HepG2 (cell line): Measurements from ENCODE around the gene TXNRD2. TPM values are rescaled to one million over a fixed set of nuclear protein-coding genes. Genes with fewer than 3 reads are reported as not detected.

Source experiments
- ATAC-seq: fragments of 200-7000 bp; cut with Tn5 transposase; 3 replicates; pipeline ENCODE4 v1.9.1; 2020; ENCODE audit warnings: mild to moderate bottlenecking, moderate library complexity
- BruUV-seq: library from RNA; stranded (reverse); fragments of 400-500 nt; replicated peaks from 2 replicates; lab custom pipeline; 2021; lab: Mats Ljungman, UMichigan
- CTCF ChIA-PET: fragments of 300-600 bp; formaldehyde crosslinking; extraction: SDS; loops from one replicate; lab custom pipeline; 2021; ENCODE audit warnings: low total read pairs, inconsistent platforms, low intra/inter-chr PET ratio; lab: Yijun Ruan, JAX
- POLR2A ChIA-PET: fragments of 350-600 bp; sonication (Branson Sonifier 250); formaldehyde crosslinking; loops from one replicate; lab custom pipeline; 2020; ENCODE audit warnings: antibody characterized with exemption, inconsistent platforms; lab: Yijun Ruan, JAX
- DNase-seq: peaks from one replicate; pipeline ENCODE4 v3.0.0-alpha.2; 2015; ENCODE audit warnings: low spot score
- FAIRE-seq: peaks from 3 replicates; lab custom pipeline; 2011; peaks lifted over from hg19 to GRCh38; lab: Jason Lieb, UNC
- H2AFZ ChIP-seq: one replicate; pipeline ENCODE4 v1.6.1; 2011; ENCODE audit warnings: low read length, inconsistent platforms
- H3K27ac ChIP-seq: fragments of 300-600 bp; 3 replicates; pipeline ENCODE4 v1.8.0; 2011; ENCODE audit warnings: mixed run types, mild to moderate bottlenecking, mixed read lengths, low read length, inconsistent platforms; ENCODE audit not compliant: insufficient read depth; ENCODE audit errors: extremely low read length
- H3K27me3 ChIP-seq, 2 experiments: fragments of 200-600 bp in 1 of 2; 2 replicates in 1 of 2; 3 replicates in 1 of 2; pipeline versions ENCODE4 v1.6.0 to v1.8.0; 2011; ENCODE audit warnings: low read length in 2 of 2, mild to moderate bottlenecking in 2 of 2, moderate library complexity in 2 of 2, inconsistent platforms in 1 of 2; ENCODE audit not compliant: insufficient read depth in 2 of 2, control insufficient read depth in 1 of 2
- H3K36me3 ChIP-seq, 2 experiments: fragments of 200-600 bp in 1 of 2; replicated peaks in 1 of 2; 2 replicates in 1 of 2; 3 replicates in 1 of 2; pipeline versions ENCODE4 v1.5.1 to v1.8.0; 2011; ENCODE audit warnings: low read length in 2 of 2, inconsistent platforms in 1 of 2; ENCODE audit not compliant: insufficient read depth in 2 of 2, control insufficient read depth in 1 of 2
- H3K4me1 ChIP-seq: 2 replicates; pipeline ENCODE4 v1.5.1; 2012; ENCODE audit warnings: low read length, inconsistent platforms; ENCODE audit not compliant: insufficient read depth
- H3K4me2 ChIP-seq: 2 replicates; pipeline ENCODE4 v1.6.0; 2011; ENCODE audit warnings: low read depth, low read length, inconsistent platforms
- H3K4me3 ChIP-seq, 3 experiments: fragments of 200-600 bp in 1 of 3; sonication (generic), shearing (Covaris generic) in 1 of 3; replicated peaks in 1 of 3; 2 replicates each; pipeline ENCODE4 v1.5.1; 2011 to 2016; ENCODE audit warnings: low read length in 3 of 3, inconsistent platforms in 2 of 3, low read depth in 2 of 3, mild to moderate bottlenecking in 2 of 3, control low read depth in 1 of 3, mixed read lengths in 1 of 3; ENCODE audit not compliant: insufficient read depth in 1 of 3
- H3K79me2 ChIP-seq: one replicate; pipeline ENCODE4 v1.6.1; 2011; ENCODE audit warnings: low read length, inconsistent platforms; ENCODE audit not compliant: insufficient read depth
- H3K9ac ChIP-seq: 2 replicates; pipeline ENCODE4 v1.6.0; 2011; ENCODE audit warnings: mild to moderate bottlenecking, low read depth, low read length, inconsistent platforms; ENCODE audit not compliant: insufficient read depth
- H3K9me3 ChIP-seq: 2 replicates; pipeline ENCODE4 v1.5.1; 2012; ENCODE audit warnings: mild to moderate bottlenecking, low read length
- H4K20me1 ChIP-seq: 2 replicates; pipeline ENCODE4 v1.6.0; 2011; ENCODE audit warnings: inconsistent platforms, mild to moderate bottlenecking, low read length, moderate library complexity; ENCODE audit not compliant: insufficient read depth
- BRD4 ChIP-seq: sonication (generic); formaldehyde crosslinking; IDR thresholded peaks from 2 replicates; pipeline ENCODE4 v1.4.0; 2020; ENCODE audit warnings: missing genetic modification reagents
- FOXK1 ChIP-seq: sonication (generic); formaldehyde crosslinking; IDR thresholded peaks from 2 replicates; pipeline ENCODE4 v1.4.0; 2020; ENCODE audit warnings: low read depth, missing genetic modification reagents, borderline replicate concordance
- RFXANK ChIP-seq: IDR thresholded peaks from 2 replicates; pipeline ENCODE4 v1.6.1; 2016
- RXRB ChIP-seq: IDR thresholded peaks from 2 replicates; pipeline ENCODE4 v1.6.1; 2016; ENCODE audit warnings: borderline replicate concordance, missing genetic modification reagents, missing compliant biosample characterization
- SP1 ChIP-seq, 2 experiments: fragments of 450-650 bp in 1 of 2; sonication (generic) in 1 of 2; formaldehyde crosslinking in 1 of 2; IDR thresholded peaks; 2 replicates each; pipeline versions ENCODE4 v1.4.0 to v1.6.1; 2016 to 2020; ENCODE audit warnings: missing genetic modification reagents in 1 of 2
- SRF ChIP-seq: IDR thresholded peaks from 2 replicates; pipeline ENCODE4 v1.6.1; 2011; ENCODE audit warnings: mild to moderate bottlenecking, low read depth, low read length, moderate library complexity
- TARDBP ChIP-seq: sonication (generic); formaldehyde crosslinking; IDR thresholded peaks from 2 replicates; pipeline ENCODE4 v1.8.0; 2022; ENCODE audit warnings: mild to moderate bottlenecking, missing genetic modification reagents
- ZNF12 ChIP-seq: sonication (generic); formaldehyde crosslinking; IDR thresholded peaks from 2 replicates; pipeline ENCODE4 v1.5.0; 2020; ENCODE audit warnings: missing genetic modification reagents
- WGBS: methylation state at CpG from one replicate; pipeline ENCODE4 v1.1.6; 2017; ENCODE audit warnings: low lambda C conversion rate; 5-methylcytosine and 5-hydroxymethylcytosine counted together
- in situ Hi-C: cut with HindIII; loops from 2 replicates; pipeline ENCODE4 v1.10.0; 2017; ENCODE audit warnings: low pct_unique_long_range_greater_than_20kb; ENCODE audit not compliant: extremely low pct_ligation_motif_present
- intact Hi-C: fragments of 100-400 bp; cut with micrococcal nuclease; formaldehyde crosslinking; loops from one replicate; pipeline ENCODE4 v1.10.0; 2022; ENCODE audit not compliant: unreplicated experiment
- polyA plus RNA-seq, 8 experiments: library from polyadenylated mRNA; depleted of rRNA in 3 of 8; stranded (reverse) in 7 of 8; unstranded in 1 of 8; fragments of >200 nt; fragmentation: Illumina TruSeq in 4 of 8; extraction: Trizol in 4 of 8; gene quantifications; 2 replicates each; pipeline versions ENCODE4 v1.2.1 to v1.2.3, GENCODE V29; 2011 to 2016; ENCODE audit warnings: low read depth in 4 of 8, missing spikeins in 1 of 8, mixed read lengths in 1 of 8; ENCODE audit not compliant: insufficient read depth in 1 of 8
- total RNA-seq, 5 experiments: library from RNA; depleted of rRNA; stranded (reverse); fragments of >200 nt; fragmentation: Illumina TruSeq; extraction: Trizol; gene quantifications; 2 replicates each; pipeline ENCODE4 v1.2.3, GENCODE V29; 2016; ENCODE audit warnings: low read depth in 1 of 5
- TF ChIP-seq, protein P1 (sequence below): sonication (generic); formaldehyde crosslinking; IDR thresholded peaks from 2 replicates; pipeline ENCODE4 v1.8.1; 2023; ENCODE audit warnings: mild to moderate bottlenecking, inconsistent platforms, moderate library complexity, missing genetic modification reagents, borderline replicate concordance
- TF ChIP-seq, protein P2 (sequence below): fragments of 450-650 bp; IDR thresholded peaks from 2 replicates; pipeline ENCODE4 v1.6.1; 2017; ENCODE audit warnings: mild to moderate bottlenecking
- TF ChIP-seq, protein P3 (sequence below): sonication (generic); formaldehyde crosslinking; IDR thresholded peaks from 2 replicates; pipeline ENCODE4 v1.4.0; 2020; ENCODE audit warnings: missing genetic modification reagents
- TF ChIP-seq, protein P4 (sequence below): sonication (generic); formaldehyde crosslinking; IDR thresholded peaks from 2 replicates; pipeline ENCODE4 v1.8.0; 2022; ENCODE audit warnings: missing genetic modification reagents, mild to moderate bottlenecking, borderline replicate concordance
- TF ChIP-seq, protein P5 (sequence below): sonication (generic); formaldehyde crosslinking; IDR thresholded peaks from 2 replicates; pipeline ENCODE4 v1.4.0; 2020; ENCODE audit warnings: missing genetic modification reagents, borderline replicate concordance

Gene TXNRD2
- total and polyA plus RNA-seq, 2 of the 13 experiments (the other 11 are each of a cell fraction or from before 2014, with no cell fraction given): 17.5 to 18.6 TPM

DNA sequence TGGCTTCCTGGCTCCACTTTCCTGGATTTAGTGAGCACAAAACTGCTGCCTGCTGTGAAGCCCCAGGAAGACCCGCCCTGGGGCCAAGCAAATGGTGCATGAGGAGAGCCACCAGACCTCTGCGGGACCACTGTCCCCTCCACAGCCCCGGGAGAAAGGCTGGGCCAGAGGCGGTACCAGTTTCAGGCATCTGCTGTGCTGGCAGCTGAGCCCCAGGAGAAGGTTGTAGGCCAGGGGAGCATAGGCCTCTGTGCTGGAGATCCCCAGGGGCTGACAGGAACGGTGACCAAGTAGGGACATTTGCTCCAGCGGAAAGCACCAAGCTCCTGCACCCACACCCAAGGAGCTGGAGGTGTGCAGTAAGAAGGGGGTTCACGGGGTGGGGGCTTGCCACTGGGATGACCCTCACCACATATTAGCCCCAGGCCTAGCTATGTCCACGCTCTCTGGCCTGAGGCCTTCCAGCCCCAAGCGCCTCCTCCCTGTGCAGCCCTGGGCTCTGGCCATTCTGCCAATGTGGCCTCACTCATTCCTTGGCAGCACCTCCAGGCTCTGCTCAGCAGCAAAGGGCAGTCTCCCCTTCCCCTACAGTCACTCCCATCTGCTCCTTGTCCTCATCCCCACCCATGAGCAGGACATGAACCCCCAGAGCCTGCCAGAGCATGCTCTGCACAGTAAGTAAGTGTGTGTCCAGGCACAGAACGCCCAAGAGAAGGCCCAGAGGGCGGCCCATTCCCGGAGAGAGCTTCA, 24.1 kb downstream of the TXNRD2 start:
- Histone ChIP-seq H3K36me3 (peaks cover 21 to 55% of the 10 kb centered on the region in 2 experiments; a peak in 4 of 5 replicates), H3K27ac (no peak overlapping the region), H3K4me1 (no peaks in the 10 kb centered on the region), H4K20me1 (no peaks in the 10 kb centered on the region), H3K4me3 (no peak overlapping the region), H3K9me3 (0 out of 2 replicates have a peak, but pooled peaks cover 4% of the 10 kb centered on the region), H3K4me2 (no peak overlapping the region), H3K79me2 (no peaks in the 10 kb centered on the region), H2AFZ (no peak overlapping the region), H3K27me3 (no peaks in the 10 kb centered on the region), H3K9ac (no peak overlapping the region)
- FAIRE-seq (no peak), ATAC-seq (no peak), DNase-seq (no peak)
- CTCF ChIA-PET: no interaction called here
- in situ Hi-C loops: loop anchor here (10.0 kb wide), 1 partner anchor 163 kb away; no protein-coding TSS in a partner anchor
- BruUV-seq: no TSS peak
- POLR2A ChIA-PET: no interaction called here
- 100% methylated on average over 6 of the region's 12 CpGs for WGBS
- intact Hi-C loops: no loop called here
- TF ChIP-seq, protein P1, sequence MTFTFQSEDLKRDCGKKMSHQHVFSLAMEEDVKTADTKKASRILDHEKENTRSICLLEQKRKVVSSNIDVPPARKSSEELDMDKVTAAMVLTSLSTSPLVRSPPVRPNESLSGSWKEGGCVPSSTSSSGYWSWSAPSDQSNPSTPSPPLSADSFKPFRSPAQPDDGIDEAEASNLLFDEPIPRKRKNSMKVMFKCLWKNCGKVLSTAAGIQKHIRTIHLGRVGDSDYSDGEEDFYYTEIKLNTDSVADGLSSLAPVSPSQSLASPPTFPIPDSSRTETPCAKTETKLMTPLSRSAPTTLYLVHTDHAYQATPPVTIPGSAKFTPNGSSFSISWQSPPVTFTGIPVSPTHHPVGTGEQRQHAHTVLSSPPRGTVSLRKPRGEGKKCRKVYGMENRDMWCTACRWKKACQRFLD (CRISPR knock-in tag): no peak
- no peak for TF ChIP-seq RXRB (CRISPR knock-in tag)
- TF ChIP-seq BRD4 (CRISPR knock-in tag): no peak
- TF ChIP-seq, protein P2, sequence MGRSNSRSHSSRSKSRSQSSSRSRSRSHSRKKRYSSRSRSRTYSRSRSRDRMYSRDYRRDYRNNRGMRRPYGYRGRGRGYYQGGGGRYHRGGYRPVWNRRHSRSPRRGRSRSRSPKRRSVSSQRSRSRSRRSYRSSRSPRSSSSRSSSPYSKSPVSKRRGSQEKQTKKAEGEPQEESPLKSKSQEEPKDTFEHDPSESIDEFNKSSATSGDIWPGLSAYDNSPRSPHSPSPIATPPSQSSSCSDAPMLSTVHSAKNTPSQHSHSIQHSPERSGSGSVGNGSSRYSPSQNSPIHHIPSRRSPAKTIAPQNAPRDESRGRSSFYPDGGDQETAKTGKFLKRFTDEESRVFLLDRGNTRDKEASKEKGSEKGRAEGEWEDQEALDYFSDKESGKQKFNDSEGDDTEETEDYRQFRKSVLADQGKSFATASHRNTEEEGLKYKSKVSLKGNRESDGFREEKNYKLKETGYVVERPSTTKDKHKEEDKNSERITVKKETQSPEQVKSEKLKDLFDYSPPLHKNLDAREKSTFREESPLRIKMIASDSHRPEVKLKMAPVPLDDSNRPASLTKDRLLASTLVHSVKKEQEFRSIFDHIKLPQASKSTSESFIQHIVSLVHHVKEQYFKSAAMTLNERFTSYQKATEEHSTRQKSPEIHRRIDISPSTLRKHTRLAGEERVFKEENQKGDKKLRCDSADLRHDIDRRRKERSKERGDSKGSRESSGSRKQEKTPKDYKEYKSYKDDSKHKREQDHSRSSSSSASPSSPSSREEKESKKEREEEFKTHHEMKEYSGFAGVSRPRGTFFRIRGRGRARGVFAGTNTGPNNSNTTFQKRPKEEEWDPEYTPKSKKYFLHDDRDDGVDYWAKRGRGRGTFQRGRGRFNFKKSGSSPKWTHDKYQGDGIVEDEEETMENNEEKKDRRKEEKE: no peak
- TF ChIP-seq SRF: no peak
- TF ChIP-seq RFXANK (CRISPR knock-in tag): no peak
- TF ChIP-seq, protein P3, sequence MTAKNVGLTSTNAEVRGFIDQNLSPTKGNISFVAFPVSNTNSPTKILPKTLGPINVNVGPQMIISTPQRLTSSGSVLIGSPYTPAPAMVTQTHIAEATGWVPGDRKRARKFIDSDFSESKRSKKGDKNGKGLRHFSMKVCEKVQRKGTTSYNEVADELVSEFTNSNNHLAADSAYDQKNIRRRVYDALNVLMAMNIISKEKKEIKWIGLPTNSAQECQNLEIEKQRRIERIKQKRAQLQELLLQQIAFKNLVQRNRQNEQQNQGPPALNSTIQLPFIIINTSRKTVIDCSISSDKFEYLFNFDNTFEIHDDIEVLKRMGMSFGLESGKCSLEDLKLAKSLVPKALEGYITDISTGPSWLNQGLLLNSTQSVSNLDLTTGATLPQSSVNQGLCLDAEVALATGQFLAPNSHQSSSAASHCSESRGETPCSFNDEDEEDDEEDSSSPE (CRISPR knock-in tag): no peak
- TF ChIP-seq SP1 (IDR thresholded peaks at IDR 0.05): no peak
- no peak for TF ChIP-seq SP1 (CRISPR knock-in tag; IDR thresholded peaks at IDR 0.05)
- TF ChIP-seq, protein P4, sequence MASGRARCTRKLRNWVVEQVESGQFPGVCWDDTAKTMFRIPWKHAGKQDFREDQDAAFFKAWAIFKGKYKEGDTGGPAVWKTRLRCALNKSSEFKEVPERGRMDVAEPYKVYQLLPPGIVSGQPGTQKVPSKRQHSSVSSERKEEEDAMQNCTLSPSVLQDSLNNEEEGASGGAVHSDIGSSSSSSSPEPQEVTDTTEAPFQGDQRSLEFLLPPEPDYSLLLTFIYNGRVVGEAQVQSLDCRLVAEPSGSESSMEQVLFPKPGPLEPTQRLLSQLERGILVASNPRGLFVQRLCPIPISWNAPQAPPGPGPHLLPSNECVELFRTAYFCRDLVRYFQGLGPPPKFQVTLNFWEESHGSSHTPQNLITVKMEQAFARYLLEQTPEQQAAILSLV (CRISPR knock-in tag): no peak
- TF ChIP-seq, protein P5, sequence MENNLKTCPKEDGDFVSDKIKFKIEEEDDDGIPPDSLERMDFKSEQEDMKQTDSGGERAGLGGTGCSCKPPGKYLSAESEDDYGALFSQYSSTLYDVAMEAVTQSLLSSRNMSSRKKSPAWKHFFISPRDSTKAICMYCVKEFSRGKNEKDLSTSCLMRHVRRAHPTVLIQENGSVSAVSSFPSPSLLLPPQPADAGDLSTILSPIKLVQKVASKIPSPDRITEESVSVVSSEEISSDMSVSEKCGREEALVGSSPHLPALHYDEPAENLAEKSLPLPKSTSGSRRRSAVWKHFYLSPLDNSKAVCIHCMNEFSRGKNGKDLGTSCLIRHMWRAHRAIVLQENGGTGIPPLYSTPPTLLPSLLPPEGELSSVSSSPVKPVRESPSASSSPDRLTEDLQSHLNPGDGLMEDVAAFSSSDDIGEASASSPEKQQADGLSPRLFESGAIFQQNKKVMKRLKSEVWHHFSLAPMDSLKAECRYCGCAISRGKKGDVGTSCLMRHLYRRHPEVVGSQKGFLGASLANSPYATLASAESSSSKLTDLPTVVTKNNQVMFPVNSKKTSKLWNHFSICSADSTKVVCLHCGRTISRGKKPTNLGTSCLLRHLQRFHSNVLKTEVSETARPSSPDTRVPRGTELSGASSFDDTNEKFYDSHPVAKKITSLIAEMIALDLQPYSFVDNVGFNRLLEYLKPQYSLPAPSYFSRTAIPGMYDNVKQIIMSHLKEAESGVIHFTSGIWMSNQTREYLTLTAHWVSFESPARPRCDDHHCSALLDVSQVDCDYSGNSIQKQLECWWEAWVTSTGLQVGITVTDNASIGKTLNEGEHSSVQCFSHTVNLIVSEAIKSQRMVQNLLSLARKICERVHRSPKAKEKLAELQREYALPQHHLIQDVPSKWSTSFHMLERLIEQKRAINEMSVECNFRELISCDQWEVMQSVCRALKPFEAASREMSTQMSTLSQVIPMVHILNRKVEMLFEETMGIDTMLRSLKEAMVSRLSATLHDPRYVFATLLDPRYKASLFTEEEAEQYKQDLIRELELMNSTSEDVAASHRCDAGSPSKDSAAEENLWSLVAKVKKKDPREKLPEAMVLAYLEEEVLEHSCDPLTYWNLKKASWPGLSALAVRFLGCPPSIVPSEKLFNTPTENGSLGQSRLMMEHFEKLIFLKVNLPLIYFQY (CRISPR knock-in tag): no peak
- TF ChIP-seq ZNF12 (CRISPR knock-in tag): no peak
- TF ChIP-seq FOXK1: no peak
- no peak for TF ChIP-seq TARDBP (CRISPR knock-in tag)
